Right lobe of liver (tissue), 6 donors: ENCODE data around the gene DVL2. TPM values are rescaled to one million over a fixed set of nuclear protein-coding genes. Genes with fewer than 3 reads are reported as not detected.
"Not testable (repeated sequence)": the region's sequence is repeated elsewhere in the genome, so short reads cannot be mapped to it uniquely, and the experiment has no call there.

ENCODE experiments used
- ATAC-seq, 4 donors: fragments of 200-7000 bp; cut with Tn5 transposase; one replicate each; pipeline ENCODE4 v1.9.1; 2020; ENCODE audit warnings: mild to moderate bottlenecking in 4 of 4, moderate library complexity in 4 of 4
- DNase-seq, 3 donors: peaks; one replicate each; pipeline ENCODE4 v3.0.0-alpha.2; 2020
- H3K27ac ChIP-seq, 3 donors: fragments of 200-600 bp; one replicate each; pipeline ENCODE4 v1.8.0; 2022
- H3K27me3 ChIP-seq, 2 donors: fragments of 200-600 bp; one replicate each; pipeline ENCODE4 v1.8.0; 2022
- H3K36me3 ChIP-seq, 4 donors: fragments of 200-600 bp; sonication (generic) in 1 of 4; one replicate each; pipeline versions ENCODE4 v1.5.1 to v1.8.0; 2017 to 2022; ENCODE audit warnings: control low read depth in 1 of 4
- H3K4me1 ChIP-seq, 4 donors: fragments of 200-600 bp; sonication (generic) in 1 of 4; one replicate each; pipeline versions ENCODE4 v1.5.1 to v1.8.0; 2017 to 2022; ENCODE audit warnings: control low read depth in 1 of 4
- H3K4me3 ChIP-seq, 3 donors: fragments of 200-600 bp; one replicate each; pipeline ENCODE4 v1.8.0; 2022
- H3K9me3 ChIP-seq, 4 donors: fragments of 200-600 bp; sonication (generic) in 1 of 4; one replicate each; pipeline versions ENCODE4 v1.5.1 to v1.8.0; 2017 to 2022; ENCODE audit warnings: control low read depth in 1 of 4
- POLR2A ChIP-seq: fragments of 450-650 bp; IDR thresholded peaks from one replicate; pipeline ENCODE4 v1.6.1; 2017; ENCODE audit warnings: antibody characterized with exemption, mild to moderate bottlenecking
- WGBS: methylation state at CpG from one replicate; pipeline ENCODE4 v1.1.6; 2018; ENCODE audit warnings: low coverage, low lambda C conversion rate; ENCODE audit not compliant: insufficient coverage; ENCODE audit errors: missing lambda C conversion rate; 5-methylcytosine and 5-hydroxymethylcytosine counted together
- intact Hi-C, 2 donors: fragments of 100-400 bp; cut with DNase I; formaldehyde crosslinking; loops; one replicate each; pipeline versions ENCODE4 v1.11.2 to v1.14.1; 2022
- total RNA-seq, 6 experiments: library from RNA; depleted of rRNA in 2 of 6; stranded (reverse); fragments of >200 nt in 2 of 6; fragmentation: NEBNext Ultra II Directional in 3 of 6; extraction: Animal tissue kit (Norgen Biotek cat#: 25700) in 3 of 6; gene quantifications; one replicate each; pipeline versions ENCODE4 v1.1.0 to v1.2.4, GENCODE V29; 2016 to 2023
- TF ChIP-seq, protein P1 (sequence below), 4 donors: fragments of 200-600 bp in 3 of 4; fragments of 450-650 bp in 1 of 4; IDR thresholded peaks; one replicate each; pipeline versions ENCODE4 v1.5.1 to v1.8.0; 2016 to 2022; ENCODE audit warnings: antibody characterized with exemption in 4 of 4, mild to moderate bottlenecking in 2 of 4
- donor health status: DM: no; HTN: yes; CAD: no.
- donor health status: DM: no; HTN: no; CAD: no.
- donor health status: DM: no; HTN: no; CAD: no.
- donor health status: DM: no; HTN: yes; CAD: no.
- donor health status: DM: no; HTN: yes; CAD: no.

Gene DVL2
- total RNA-seq, 6 experiments from 2014 or later: 9.6 to 13.5 (median 12.8) TPM

DNA sequence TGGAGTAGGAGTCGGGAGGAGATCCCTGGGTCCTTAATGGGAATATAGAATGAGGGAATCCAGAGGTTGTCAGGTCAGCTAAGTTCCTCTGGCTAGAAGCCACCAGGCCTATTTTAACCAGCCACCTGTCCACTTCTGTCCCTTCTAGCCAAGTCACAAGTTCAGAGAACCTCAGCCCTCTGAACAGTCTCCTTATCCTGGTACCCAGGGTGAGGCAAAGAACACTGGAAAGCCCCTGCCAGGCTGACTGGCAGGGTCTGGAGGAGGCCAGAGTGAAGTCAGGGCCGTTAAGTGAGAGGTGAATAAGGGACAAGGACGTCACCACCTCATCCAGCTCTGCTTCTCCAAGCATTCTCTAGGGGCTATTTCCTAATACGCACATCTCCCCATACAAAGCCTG lies 14.5 kb upstream of the DVL2 start:
- no peaks in the 10 kb centered on the region for H3K9me3 ChIP-seq
- no peak for TF ChIP-seq POLR2A
- TF ChIP-seq, protein P1, sequence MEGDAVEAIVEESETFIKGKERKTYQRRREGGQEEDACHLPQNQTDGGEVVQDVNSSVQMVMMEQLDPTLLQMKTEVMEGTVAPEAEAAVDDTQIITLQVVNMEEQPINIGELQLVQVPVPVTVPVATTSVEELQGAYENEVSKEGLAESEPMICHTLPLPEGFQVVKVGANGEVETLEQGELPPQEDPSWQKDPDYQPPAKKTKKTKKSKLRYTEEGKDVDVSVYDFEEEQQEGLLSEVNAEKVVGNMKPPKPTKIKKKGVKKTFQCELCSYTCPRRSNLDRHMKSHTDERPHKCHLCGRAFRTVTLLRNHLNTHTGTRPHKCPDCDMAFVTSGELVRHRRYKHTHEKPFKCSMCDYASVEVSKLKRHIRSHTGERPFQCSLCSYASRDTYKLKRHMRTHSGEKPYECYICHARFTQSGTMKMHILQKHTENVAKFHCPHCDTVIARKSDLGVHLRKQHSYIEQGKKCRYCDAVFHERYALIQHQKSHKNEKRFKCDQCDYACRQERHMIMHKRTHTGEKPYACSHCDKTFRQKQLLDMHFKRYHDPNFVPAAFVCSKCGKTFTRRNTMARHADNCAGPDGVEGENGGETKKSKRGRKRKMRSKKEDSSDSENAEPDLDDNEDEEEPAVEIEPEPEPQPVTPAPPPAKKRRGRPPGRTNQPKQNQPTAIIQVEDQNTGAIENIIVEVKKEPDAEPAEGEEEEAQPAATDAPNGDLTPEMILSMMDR (IDR thresholded peaks at IDR 0.05): no peak
- H3K27me3 ChIP-seq: no peaks in the 10 kb centered on the region
- peaks cover 0 to 30% (median 11%) of the 10 kb centered on the region in 4 donors for H3K36me3 ChIP-seq
- intact Hi-C loops: no loop called here
- H3K4me1 ChIP-seq: peaks cover 0 to 28% (median 8%) of the 10 kb centered on the region in 4 donors
- DNase-seq (no peak), ATAC-seq (no peak)
- WGBS: 61% methylated on average over 3 of the region's 4 CpGs
- H3K27ac ChIP-seq: no peak overlapping the region
- H3K4me3 ChIP-seq: no peak overlapping the region

DNA sequence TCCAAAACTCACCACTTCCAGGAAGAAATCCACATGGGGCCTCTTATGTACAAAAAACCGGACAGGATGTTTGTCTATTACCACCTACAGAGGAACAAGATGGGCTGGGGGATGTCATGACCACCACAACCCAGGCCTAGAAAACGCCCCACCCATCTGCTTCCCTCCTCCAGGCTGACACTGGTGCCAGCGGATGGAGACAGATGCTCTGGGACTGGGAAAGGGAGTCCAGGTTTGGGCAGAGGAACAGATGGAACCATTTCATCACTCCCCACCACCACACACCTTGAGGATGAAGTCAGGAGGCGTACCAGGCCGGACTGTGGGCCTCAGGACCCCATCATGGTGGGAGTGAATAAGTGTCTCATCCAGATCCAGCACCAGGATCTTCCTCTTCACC lies 12.5 kb upstream of the DVL2 start:
- intact Hi-C loops: no loop called here
- peaks cover 0 to 23% (median 6%) of the 10 kb centered on the region in 4 donors for H3K4me1 ChIP-seq
- peaks cover 0 to 30% (median 11%) of the 10 kb centered on the region in 4 donors for H3K36me3 ChIP-seq
- ATAC-seq (no peak), DNase-seq (no peak)
- no peak overlapping the region for H3K4me3 ChIP-seq
- H3K9me3 ChIP-seq: no peaks in the 10 kb centered on the region
- TF ChIP-seq, protein P1 (IDR thresholded peaks at IDR 0.05): no peak
- no peak for TF ChIP-seq POLR2A
- WGBS: 89% methylated on average over 5 of the region's 5 CpGs
- H3K27ac ChIP-seq: no peak overlapping the region
- no peaks in the 10 kb centered on the region for H3K27me3 ChIP-seq

DNA sequence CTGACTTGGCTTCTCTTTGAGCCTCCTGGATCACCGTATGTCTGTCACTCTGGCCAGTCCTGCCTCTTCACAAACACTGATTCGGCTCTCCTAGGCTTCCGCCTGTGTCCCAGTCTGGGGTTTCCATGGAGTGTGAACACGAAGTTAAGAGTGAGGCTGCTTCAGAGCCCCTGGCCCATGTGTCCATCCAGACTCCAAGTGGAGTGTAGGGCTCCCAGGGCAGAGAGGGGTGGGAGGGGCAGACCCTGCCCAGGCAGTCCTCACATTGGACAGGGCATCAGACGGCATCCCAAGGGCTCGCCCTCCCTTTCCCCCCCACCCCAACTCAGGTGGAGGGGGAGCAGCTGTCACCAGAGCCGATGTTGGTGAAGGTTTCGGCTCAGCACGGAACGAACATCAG lies 9.5 kb upstream of the DVL2 start:
- Histone ChIP-seq H3K4me3 (peak overlapping the region in 2 of 3 donors; percentile 84 to 90), H3K4me1 (peaks cover 0 to 27% (median 8%) of the 10 kb centered on the region in 4 donors), H3K36me3 (peaks cover 5 to 40% (median 18%) of the 10 kb centered on the region in 4 donors), H3K27ac (peak overlapping the region in 2 of 3 donors; percentile 97 to 99)
- DNase-seq, H3K27me3 ChIP-seq, ATAC-seq, H3K9me3 ChIP-seq, intact Hi-C loops: not testable (repeated sequence)
- 67% methylated on average over 6 of the region's 10 CpGs for WGBS

DNA sequence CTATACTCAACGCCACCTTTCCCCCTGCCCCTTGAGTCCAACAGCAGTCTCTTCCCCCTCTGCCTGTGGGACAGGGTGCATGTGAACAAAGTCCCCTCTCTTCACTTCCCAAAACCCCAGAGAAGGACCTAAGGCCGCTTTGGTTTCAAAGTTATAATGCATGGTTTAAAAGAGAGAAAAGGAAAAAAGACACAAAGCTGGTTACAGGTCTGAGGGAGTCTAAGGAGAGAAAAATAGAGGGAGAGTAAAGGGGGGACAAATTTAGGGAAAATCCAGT lies 9.1 kb upstream of the DVL2 start:
- 6% methylated on average over 2 of the region's 2 CpGs for WGBS
- DNase-seq (no peak), ATAC-seq (no peak)
- H3K4me1 ChIP-seq: peaks cover 0 to 23% (median 8%) of the 10 kb centered on the region in 4 donors
- TF ChIP-seq, protein P1 (IDR thresholded peaks at IDR 0.05): no peak
- TF ChIP-seq POLR2A: no peak
- H3K4me3 ChIP-seq: peak overlapping the region; percentile 84 to 90 (median 88)
- H3K27ac ChIP-seq: peak overlapping the region; percentile 95 to 99 (median 97)
- H3K36me3 ChIP-seq: peaks cover 5 to 40% (median 18%) of the 10 kb centered on the region in 4 donors
- H3K27me3 ChIP-seq: no peaks in the 10 kb centered on the region
- intact Hi-C loops: no loop called here
- H3K9me3 ChIP-seq: no peaks in the 10 kb centered on the region

DNA sequence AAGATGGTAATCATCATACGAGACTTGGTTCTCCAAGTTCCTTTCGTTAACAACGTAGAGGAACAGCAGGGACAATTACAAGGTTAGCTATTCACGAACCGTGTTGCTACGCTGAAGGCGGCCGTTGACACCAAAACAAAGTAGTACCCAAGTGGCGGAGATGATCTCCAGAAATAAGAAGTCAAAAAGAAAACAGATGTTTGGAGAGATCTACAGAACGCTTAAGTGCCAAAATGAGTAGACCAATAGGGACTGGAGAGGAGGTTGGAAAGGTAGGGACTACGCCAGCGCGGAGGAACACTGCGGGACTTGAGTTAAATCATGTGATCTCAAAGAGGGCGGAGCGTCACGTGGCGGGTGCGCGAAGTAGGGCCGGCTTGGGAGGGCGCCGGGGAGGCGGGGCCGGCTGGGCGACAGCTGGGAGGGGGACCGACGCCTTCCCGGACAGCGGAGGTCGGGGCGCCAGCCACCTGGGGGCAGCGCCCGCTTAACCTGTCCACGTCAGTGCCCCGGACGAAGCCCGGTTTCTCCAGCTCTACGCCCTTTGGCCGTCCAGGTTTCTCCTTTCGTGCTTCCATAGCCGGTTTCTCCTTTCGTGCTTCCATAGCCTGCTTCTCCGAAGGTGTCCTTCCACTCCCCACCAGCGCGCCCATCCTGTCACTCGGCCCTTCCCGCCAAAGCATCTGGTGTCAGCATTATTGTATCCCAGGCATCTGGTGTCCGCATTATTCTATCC lies 8.6 kb upstream of the DVL2 start:
- intact Hi-C loops: no loop called here
- Histone ChIP-seq H3K27ac (peak overlapping the region; percentile 95 to 99 (median 97)), H3K36me3 (peaks cover 5 to 40% (median 18%) of the 10 kb centered on the region in 4 donors), H3K4me1 (peaks cover 0 to 23% (median 8%) of the 10 kb centered on the region in 4 donors), H3K9me3 (no peaks in the 10 kb centered on the region), H3K4me3 (peak overlapping the region; percentile 84 to 90 (median 88)), H3K27me3 (no peaks in the 10 kb centered on the region)
- under 1% methylated on average over 24 of the region's 49 CpGs for WGBS
- ATAC-seq (peak; percentile 60 to 67 (median 64)), DNase-seq (peak; percentile 97)
- TF ChIP-seq, protein P1 (IDR thresholded peaks at IDR 0.05): peak in 2 of 4 donors; percentile 18 to 20
- peak; percentile 72 for TF ChIP-seq POLR2A
